Activated naive CD8-positive, alpha-beta T cell (primary cell): Measurements from ENCODE around the gene GNAQ.
"Not testable (repeated sequence)": the region's sequence is repeated elsewhere in the genome, so short reads cannot be mapped to it uniquely, and the experiment has no call there.

Experiments
- H3K27ac Mint-ChIP-seq: one replicate; pipeline ENCODE4 v1.8.0; 2021; ENCODE audit warnings: mixed read lengths
- H3K27me3 Mint-ChIP-seq: one replicate; pipeline ENCODE4 v1.8.0; 2021; ENCODE audit warnings: mixed read lengths
- H3K36me3 Mint-ChIP-seq: one replicate; pipeline ENCODE4 v1.8.0; 2021; ENCODE audit warnings: mixed read lengths
- H3K4me1 Mint-ChIP-seq: one replicate; pipeline ENCODE4 v1.8.0; 2021; ENCODE audit warnings: low read depth, mixed read lengths
- H3K4me3 Mint-ChIP-seq: one replicate; pipeline ENCODE4 v1.8.0; 2021; ENCODE audit warnings: mild to moderate bottlenecking, mixed read lengths
- H3K9me3 Mint-ChIP-seq: one replicate; pipeline ENCODE4 v1.8.0; 2021; ENCODE audit warnings: low read depth, mixed read lengths

The GNAQ gene

GRCh38 chr9:77690723-77691122, 340.9 kb downstream of the GNAQ start:
- H3K36me3 Mint-ChIP-seq, H3K27me3 Mint-ChIP-seq, H3K27ac Mint-ChIP-seq, H3K9me3 Mint-ChIP-seq, H3K4me3 Mint-ChIP-seq, H3K4me1 Mint-ChIP-seq: not testable (repeated sequence)

- not testable (repeated sequence) for H3K27ac Mint-ChIP-seq
Observed at GRCh38 chr9:77690119-77690518, 341.5 kb downstream of the GNAQ start.

GRCh38 chr9:77687737-77688136, 343.9 kb downstream of the GNAQ start:
- not testable (repeated sequence) for H3K27me3 Mint-ChIP-seq, H3K4me1 Mint-ChIP-seq, H3K27ac Mint-ChIP-seq, H3K9me3 Mint-ChIP-seq, H3K36me3 Mint-ChIP-seq, H3K4me3 Mint-ChIP-seq

More at GRCh38 chr9:77690119-77690518, 341.5 kb downstream of the GNAQ start:
- not testable (repeated sequence) for H3K36me3 Mint-ChIP-seq, H3K4me3 Mint-ChIP-seq, H3K4me1 Mint-ChIP-seq, H3K27me3 Mint-ChIP-seq, H3K9me3 Mint-ChIP-seq

GRCh38 chr9:77680581-77680980, 351.0 kb downstream of the GNAQ start:
- Mint-ChIP-seq H3K4me3 (no peak overlapping the region), H3K27me3 (no peaks in the 10 kb centered on the region), H3K4me1 (no peaks in the 10 kb centered on the region), H3K36me3 (no peaks in the 10 kb centered on the region), H3K9me3 (peaks cover 4% of the 10 kb centered on the region), H3K27ac (no peak overlapping the region)

GRCh38 chr9:77679661-77680368, 351.8 kb downstream of the GNAQ start:
- Mint-ChIP-seq H3K36me3 (no peaks in the 10 kb centered on the region), H3K4me1 (no peaks in the 10 kb centered on the region), H3K9me3 (peaks cover 4% of the 10 kb centered on the region), H3K4me3 (no peak overlapping the region), H3K27ac (no peak overlapping the region), H3K27me3 (no peaks in the 10 kb centered on the region)

- no peaks in the 10 kb centered on the region for H3K4me1 Mint-ChIP-seq
- H3K27ac Mint-ChIP-seq, result no peak overlapping the region
- H3K4me3 Mint-ChIP-seq, result no peak overlapping the region
- H3K9me3 Mint-ChIP-seq, result peaks cover 4% of the 10 kb centered on the region
- H3K36me3 Mint-ChIP-seq, result no peaks in the 10 kb centered on the region
- H3K27me3 Mint-ChIP-seq, result no peaks in the 10 kb centered on the region
Observed at GRCh38 chr9:77679088-77679487, 352.5 kb downstream of the GNAQ start.

- Mint-ChIP-seq H3K4me3 (no peak overlapping the region), H3K36me3 (no peaks in the 10 kb centered on the region), H3K4me1 (no peaks in the 10 kb centered on the region), H3K27ac (no peak overlapping the region), H3K27me3 (no peaks in the 10 kb centered on the region), H3K9me3 (no peaks in the 10 kb centered on the region)
Observed at GRCh38 chr9:77677957-77678535, 353.6 kb downstream of the GNAQ start.

GRCh38 chr9:77677397-77677796, 354.2 kb downstream of the GNAQ start:
- Mint-ChIP-seq H3K4me1 (no peaks in the 10 kb centered on the region), H3K4me3 (no peak overlapping the region), H3K27me3 (no peaks in the 10 kb centered on the region), H3K9me3 (no peaks in the 10 kb centered on the region), H3K27ac (no peak overlapping the region), H3K36me3 (no peaks in the 10 kb centered on the region)

- no peaks in the 10 kb centered on the region for H3K27me3 Mint-ChIP-seq
- no peak overlapping the region for H3K27ac Mint-ChIP-seq
- H3K9me3 Mint-ChIP-seq, result no peaks in the 10 kb centered on the region
- H3K4me3 Mint-ChIP-seq, result no peak overlapping the region
- no peaks in the 10 kb centered on the region for H3K4me1 Mint-ChIP-seq
- H3K36me3 Mint-ChIP-seq, result no peaks in the 10 kb centered on the region
Observed at GRCh38 chr9:77673941-77674791, 357.4 kb downstream of the GNAQ start.

GRCh38 chr9:77672183-77672582, 359.4 kb downstream of the GNAQ start:
- Mint-ChIP-seq H3K4me1 (no peaks in the 10 kb centered on the region), H3K27me3 (no peaks in the 10 kb centered on the region), H3K27ac (no peak overlapping the region), H3K9me3 (no peaks in the 10 kb centered on the region), H3K4me3 (no peak overlapping the region), H3K36me3 (no peaks in the 10 kb centered on the region)

- Mint-ChIP-seq H3K27me3 (no peaks in the 10 kb centered on the region), H3K4me3 (no peak overlapping the region), H3K9me3 (no peaks in the 10 kb centered on the region), H3K4me1 (no peaks in the 10 kb centered on the region), H3K27ac (no peak overlapping the region), H3K36me3 (no peaks in the 10 kb centered on the region)
Observed at GRCh38 chr9:77667151-77667550, 364.5 kb downstream of the GNAQ start.
